ENCODE measurements around the gene TBC1D3I.
"Not testable (repeated sequence)": the region's sequence is repeated elsewhere in the genome, so short reads cannot be mapped to it uniquely, and the experiment has no call there.

TBC1D3I gene

GRCh38 chr17:36206486-36206821 lies 57.9 kb downstream of the TBC1D3I start:
- not testable (repeated sequence) for DNase-seq (ENCODE audit: low spot score)

DNA sequence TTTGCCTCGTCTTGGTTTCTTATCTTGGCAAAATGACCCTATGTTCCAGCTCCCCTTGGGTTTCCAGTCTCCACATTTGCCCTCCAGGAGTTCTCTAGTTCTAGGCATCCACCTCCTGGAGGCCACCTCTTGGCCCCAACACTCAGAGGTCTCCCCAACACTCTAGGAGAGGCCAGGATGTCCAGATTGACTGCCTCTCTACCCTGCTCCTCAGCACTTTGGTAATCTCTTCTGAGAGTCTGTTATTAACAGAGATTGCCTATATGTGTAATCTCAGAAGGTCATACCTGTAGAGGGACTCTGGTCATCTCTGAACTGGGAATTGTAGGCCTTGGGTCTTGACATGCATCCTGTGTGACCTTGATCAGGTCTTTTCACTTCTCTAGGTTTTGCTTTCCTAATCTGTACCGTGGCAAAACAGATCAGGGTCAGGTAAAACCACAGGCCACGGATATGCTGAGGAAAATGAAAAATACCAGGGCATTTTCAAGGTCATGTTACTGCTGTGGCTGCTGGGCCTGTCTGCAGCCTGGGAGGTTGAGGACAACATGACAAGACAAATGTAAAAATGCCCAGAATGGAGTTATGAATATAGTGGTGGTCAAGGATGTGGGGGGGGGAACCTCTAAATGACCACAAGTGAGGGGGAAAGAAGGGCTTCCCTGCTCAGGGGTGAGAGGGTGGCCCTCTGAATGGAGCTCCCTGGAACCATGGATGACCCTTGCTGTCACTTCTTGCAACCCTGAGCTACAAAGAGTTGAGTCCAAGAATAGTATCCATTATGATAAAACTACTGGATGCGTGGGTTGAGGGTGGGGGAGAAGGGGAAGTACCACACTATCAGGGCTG lies 58.5 kb downstream of the TBC1D3I start:
- no peak for DNase-seq (ENCODE audit: low spot score)

- no peak for DNase-seq (ENCODE audit: low spot score)
Observed at GRCh38 chr17:36204724-36205500, 59.5 kb downstream of the TBC1D3I start.
